Activated naive CD4-positive, alpha-beta T cell treated with Interleukin-2 at 50 U/mL for 16 hours (primary cell): ENCODE measurements around the gene ALPP.
"Not testable (repeated sequence)": the region's sequence is repeated elsewhere in the genome, so short reads cannot be mapped to it uniquely, and the experiment has no call there.

Experiments used
- DNase-seq: peaks from one replicate; pipeline ENCODE4 v3.0.0-alpha.2; 2020

Gene ALPP

GRCh38 chr2:232382331-232383225 lies 4.0 kb downstream of the ALPP start:
- no peak for DNase-seq

GRCh38 chr2:232384466-232384865 lies 5.9 kb downstream of the ALPP start:
- no peak for DNase-seq

DNA sequence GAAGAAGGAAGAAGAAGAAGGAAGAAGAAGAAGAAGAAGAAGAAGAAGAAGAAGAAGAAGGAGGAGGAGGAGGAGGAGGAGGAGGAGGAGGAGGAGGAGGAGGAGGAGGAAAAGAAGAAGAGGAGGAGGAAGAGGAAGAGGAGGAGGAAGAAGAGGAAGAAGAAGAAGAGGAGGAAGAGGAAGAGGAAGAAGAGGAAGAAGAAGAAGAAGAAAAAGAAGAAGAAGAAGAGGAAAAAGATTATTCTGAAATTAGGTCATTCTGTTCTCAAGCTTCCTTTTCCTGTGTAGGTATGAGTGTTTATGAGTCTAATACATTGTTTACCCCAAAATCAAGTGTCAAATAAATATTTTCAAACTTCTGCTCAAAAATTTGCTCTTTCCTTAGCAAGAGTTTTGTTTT lies 6.5 kb downstream of the ALPP start:
- DNase-seq, result not testable (repeated sequence)

DNA sequence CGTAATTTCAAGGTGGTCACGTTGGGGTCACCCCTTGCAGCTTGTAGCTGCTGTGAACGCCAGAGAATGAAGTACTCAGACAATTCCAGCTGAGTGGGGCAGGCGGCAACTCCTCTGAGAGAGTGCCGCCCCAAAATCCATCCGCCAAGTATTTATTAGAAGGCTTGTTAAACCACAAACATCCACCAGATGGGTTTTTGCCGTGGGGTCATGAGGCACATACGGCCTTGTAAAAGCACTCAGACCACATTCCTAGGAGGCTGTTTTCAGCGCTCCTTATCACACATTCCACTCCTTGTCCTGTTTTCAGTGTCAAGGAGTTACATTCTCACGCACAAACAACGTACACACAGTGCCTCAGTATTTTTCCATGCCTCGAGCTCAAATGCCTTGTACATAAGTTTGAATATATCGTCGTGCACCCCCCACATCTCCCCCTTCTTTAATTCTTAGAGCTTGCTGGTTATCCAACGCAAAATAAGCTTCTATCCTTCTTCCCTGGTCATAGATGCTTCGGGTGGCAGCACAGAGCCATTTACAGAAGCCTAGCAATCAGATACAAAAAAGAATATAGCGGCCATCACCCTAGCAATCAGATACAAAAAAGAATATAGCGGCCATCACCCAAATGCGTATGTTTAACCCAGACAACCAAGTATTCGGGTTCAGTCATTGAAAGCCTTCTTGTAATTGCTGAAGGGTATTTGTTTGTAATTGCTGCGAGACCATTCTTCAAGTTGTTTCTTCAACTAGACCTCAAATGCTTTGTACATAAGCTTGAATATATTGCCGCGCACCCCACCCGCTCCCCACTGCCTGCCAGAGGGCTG lies 7.3 kb downstream of the ALPP start:
- DNase-seq, result no peak

- no peak for DNase-seq
Observed at GRCh38 chr2:232386490-232386739, 7.9 kb downstream of the ALPP start.

- no peak for DNase-seq
Observed at GRCh38 chr2:232386740-232387450, 8.3 kb downstream of the ALPP start.

- DNase-seq, result no peak
Observed at GRCh38 chr2:232387451-232388171, 9.1 kb downstream of the ALPP start.

- no peak for DNase-seq
Observed at GRCh38 chr2:232388324-232388891, 9.9 kb downstream of the ALPP start.

DNA sequence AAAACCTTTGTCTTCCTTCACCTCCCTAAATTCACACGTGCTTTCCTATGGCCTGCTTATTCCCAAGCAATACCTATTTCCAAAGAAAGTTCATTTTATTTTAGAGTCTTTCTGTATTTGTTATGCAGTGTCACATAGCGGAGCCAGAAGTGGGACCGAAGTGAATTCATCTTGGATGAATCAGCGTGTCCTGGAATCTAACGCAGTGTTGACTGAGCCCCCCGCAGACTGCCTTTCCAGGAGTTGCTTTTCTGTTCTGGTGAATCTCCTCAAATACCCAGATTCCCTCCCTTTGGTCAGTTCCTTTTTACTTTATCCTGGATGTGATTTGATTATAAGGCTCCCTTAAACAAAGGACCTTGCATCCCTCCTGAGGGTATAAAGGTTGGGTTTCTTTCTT lies 10.8 kb downstream of the ALPP start:
- no peak for DNase-seq

DNA sequence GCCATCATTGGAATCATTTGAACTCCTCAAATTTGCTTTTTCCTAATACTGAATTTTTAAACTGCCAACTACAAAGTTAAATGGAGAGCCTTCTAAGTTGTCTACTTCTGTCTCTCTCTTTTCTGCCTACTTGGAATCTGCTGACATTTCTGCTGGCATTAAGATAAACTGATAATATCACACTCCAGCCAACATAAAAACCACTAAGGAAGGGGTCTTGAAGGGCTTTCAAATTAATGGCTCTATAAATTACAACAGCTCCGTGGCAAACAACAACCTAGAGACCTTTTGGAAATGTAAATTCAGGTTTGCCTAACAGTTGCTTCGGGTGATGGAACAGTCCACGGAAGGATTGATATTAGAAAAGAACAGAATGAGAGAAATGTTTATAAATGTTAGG lies 12.1 kb downstream of the ALPP start:
- no peak for DNase-seq

GRCh38 chr2:232393556-232393955 lies 15.0 kb downstream of the ALPP start:
- no peak for DNase-seq

- DNase-seq, result not testable (repeated sequence)
Observed at GRCh38 chr2:232394431-232394830, 15.9 kb downstream of the ALPP start.

DNA sequence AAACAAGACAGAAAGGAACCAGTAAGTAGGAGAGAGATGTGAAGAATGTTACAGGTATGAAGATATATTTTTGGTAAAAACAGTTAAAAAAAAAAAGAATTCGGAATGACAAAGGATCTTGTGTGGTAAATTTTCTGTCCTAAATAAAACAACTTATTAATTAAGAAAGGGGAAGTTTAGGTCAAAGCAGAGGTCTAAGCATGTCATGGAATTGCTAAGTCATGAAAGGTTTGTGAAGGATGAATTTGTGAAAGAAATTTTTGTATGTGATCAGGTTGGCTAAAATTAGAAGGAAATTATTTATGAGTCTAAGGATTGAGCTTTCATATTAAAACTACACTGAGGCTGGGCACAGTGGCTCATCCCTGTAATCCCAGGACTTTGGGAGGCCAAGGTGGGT lies 17.0 kb downstream of the ALPP start:
- no peak for DNase-seq

DNA sequence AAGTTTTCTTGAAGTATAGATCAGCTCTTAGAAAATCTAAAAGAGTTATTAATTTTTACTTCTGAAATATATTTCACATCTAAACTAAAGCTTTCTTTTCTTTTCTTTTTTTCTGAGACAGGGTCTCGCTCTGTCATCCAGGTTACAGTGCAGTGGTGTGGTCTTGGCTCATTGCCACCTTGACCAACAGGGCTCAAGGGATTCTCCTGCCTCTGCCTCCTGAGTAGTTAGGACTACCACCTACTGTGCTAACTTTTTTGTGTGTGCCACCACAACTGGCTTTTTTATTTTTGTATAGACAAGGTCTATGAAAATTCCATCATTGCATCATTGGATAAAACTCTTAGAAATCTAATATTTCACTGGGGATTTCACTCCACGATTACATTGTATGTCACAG lies 18.1 kb downstream of the ALPP start:
- DNase-seq, result no peak

DNA sequence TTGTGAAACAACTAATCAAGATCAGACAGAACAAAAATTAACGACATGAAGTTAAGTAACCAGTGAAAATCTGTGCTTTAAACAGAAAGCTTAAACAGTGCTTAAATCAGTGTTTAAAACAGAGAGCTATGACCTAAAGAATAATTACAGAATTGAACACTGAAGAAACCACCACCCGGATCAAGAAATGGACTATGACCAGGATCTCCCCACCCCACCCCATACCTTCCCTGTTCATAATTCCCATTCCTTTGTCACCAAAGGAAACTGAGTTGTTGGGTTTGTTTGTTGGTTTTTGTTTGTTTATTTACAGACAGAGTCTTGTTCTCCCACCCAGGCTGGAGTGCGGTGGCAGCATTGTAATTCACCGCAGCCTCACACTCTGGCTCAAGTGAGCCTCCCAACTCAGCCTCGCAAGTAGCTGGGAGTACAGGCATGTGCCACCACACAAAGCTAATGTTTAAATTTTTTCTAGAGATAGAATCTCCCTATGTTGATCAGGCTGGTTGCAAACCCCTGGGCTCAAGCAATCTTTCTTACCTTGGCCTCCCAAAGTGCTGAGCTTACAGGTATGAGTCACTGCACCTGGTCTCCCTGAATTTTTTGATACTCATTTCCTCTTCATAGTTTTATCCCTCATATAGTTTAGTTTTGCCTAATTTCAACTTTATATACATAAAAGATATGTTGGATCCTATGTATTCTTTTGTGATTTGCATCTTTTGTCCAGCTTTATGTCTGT lies 19.9 kb downstream of the ALPP start:
- DNase-seq, result no peak

DNA sequence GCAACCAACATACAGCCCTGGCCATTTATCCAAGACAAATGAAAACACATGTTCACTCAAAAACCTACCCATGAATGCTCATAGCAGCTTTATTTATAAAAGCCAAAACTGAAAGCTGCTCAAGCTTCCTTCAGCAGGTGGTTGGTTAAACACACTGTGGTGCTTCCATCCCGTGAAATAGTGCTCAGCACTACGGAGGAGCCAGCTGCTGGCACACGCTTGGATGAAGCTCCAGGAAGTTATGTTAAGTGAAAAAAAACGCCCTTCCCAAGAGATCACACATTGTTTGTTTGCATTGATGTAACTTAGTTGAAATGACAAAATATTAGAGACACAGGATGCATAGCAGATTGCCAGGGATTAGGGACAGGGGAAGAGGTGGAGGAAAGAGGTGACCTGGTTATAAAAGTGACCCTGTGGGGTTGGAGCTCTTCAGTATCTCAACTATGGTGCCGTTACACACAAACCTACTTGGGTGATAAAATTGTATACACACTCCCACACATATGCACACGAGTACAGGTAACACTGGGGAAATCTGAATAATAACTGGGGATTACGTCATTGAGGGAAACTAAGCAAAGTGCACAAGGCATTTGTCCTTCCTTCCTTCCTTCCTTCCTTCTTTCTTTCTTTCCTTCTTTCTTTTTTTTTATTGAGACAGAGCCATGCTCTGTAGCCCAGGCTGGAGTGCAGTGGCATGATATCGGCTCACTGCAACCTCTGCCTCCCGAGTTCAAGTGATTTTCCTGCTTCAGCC lies 21.9 kb downstream of the ALPP start:
- no peak for DNase-seq

DNA sequence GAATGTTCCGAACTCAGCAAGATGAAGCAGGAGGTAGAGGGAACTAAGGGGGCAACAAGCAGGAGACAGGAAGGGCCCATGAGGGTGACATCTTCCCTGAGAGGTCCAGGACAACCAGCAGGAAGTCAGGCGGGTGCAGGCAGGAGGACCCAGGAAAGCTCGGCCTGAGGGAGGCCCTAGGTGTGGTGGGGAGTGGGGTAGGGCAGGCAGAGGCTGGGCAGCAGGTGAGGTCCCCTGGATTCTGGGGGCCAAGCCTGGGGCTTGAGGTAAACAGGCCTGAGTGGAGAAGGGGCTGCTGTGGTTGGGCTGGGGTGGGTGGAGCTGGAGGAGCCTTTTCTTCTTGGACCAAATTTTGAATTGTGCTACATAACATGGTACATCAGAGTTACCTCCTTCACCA lies 24.0 kb downstream of the ALPP start:
- DNase-seq, result no peak

DNA sequence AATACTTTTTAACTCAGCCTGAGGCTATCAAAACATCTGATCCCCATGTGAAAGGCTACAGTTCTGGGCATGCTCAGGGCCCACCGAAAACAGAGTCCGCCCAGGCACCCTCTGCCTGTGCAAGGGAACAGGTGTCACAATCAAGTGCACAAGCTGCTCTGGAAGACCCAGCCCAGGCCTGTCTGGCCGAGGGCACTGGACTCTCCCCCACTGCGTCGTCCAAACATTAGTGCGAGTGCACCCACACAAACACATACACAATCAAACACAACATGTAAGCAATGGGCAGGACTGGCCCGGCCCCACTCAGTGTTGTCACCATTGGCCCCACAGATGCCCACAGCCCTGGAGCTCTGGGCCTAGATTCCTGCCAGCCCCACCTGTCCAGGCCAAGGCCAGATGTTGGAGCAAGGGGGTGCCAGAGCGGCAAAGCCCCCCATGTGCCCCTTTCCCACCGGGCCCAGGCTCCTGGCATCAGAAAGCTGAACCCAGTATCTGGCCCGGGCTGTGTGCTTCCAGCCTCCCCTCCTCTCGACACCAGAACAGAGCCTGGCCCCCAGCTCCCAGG lies 27.5 kb downstream of the ALPP start:
- no peak for DNase-seq

- DNase-seq, result no peak
Observed at GRCh38 chr2:232406556-232407310, 28.2 kb downstream of the ALPP start, which contains the start of gene ALPG. TSS of gene ALPG (plus strand) at chr2:232406844. CDS start at chr2:232406895, 51 bp downstream.
